Measurements from ENCODE around the gene ACOT7. TPM values are rescaled to one million over a fixed set of nuclear protein-coding genes. Genes with fewer than 3 reads are reported as not detected.

The ACOT7 gene
- total RNA-seq, 2 experiments from 2014 or later = 23.4 to 53.6 TPM

- POLR2A ChIA-PET = interaction anchor here (0.7 kb wide), 2 partner anchors 57 to 143 kb away, joined by 4 to 11 read pairs; no protein-coding TSS in a partner anchor
- no peaks in the 10 kb centered on the region; the same call in 1 of the 2 replicates for H3K36me3 ChIP-seq (ENCODE audit: insufficient read depth, low read length)
- BruUV-seq (replicated peaks) = no TSS peak
- no peak overlapping the region for H3K27ac ChIP-seq (ENCODE audit: low read depth, low read length, poor library complexity, severe bottlenecking)
- H3K4me2 ChIP-seq (ENCODE audit: low read length) = no peak overlapping the region
- no peaks in the 10 kb centered on the region for H3K9me2 ChIP-seq (ENCODE audit: insufficient read depth, low read length)
- no peaks in the 10 kb centered on the region for H3K9me3 ChIP-seq (ENCODE audit: low read length)
- CTCF ChIA-PET (ENCODE audit: unreplicated experiment) = no interaction called here
- no peaks in the 10 kb centered on the region for H3K4me1 ChIP-seq (ENCODE audit: insufficient read depth, low read length, poor library complexity, severe bottlenecking)
- H3K4me3 ChIP-seq (ENCODE audit: low read depth, low read length, poor library complexity, severe bottlenecking) = no peak overlapping the region
- TF ChIP-seq, protein P1, sequence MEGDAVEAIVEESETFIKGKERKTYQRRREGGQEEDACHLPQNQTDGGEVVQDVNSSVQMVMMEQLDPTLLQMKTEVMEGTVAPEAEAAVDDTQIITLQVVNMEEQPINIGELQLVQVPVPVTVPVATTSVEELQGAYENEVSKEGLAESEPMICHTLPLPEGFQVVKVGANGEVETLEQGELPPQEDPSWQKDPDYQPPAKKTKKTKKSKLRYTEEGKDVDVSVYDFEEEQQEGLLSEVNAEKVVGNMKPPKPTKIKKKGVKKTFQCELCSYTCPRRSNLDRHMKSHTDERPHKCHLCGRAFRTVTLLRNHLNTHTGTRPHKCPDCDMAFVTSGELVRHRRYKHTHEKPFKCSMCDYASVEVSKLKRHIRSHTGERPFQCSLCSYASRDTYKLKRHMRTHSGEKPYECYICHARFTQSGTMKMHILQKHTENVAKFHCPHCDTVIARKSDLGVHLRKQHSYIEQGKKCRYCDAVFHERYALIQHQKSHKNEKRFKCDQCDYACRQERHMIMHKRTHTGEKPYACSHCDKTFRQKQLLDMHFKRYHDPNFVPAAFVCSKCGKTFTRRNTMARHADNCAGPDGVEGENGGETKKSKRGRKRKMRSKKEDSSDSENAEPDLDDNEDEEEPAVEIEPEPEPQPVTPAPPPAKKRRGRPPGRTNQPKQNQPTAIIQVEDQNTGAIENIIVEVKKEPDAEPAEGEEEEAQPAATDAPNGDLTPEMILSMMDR (conservative IDR thresholded peaks at IDR 0.05; ENCODE audit: low read length) = no peak
- TF ChIP-seq EZH2phosphoT487 (IDR thresholded peaks at IDR 0.05; ENCODE audit: borderline replicate concordance, low read depth, low read length) = no peak
- H3K79me2 ChIP-seq (ENCODE audit: insufficient read depth, low read depth, low read length) = no peaks in the 10 kb centered on the region
- intact Hi-C loops (cut with micrococcal nuclease; ENCODE audit: unreplicated experiment) = no loop called here
- no peak overlapping the region for H2AFZ ChIP-seq (ENCODE audit: low read length)
- no peak for DNase-seq (ENCODE audit: low spot score)
- H4K20me1 ChIP-seq (ENCODE audit: insufficient read depth, low read length) = no peaks in the 10 kb centered on the region
Observed at GRCh38 chr1:6336776-6337622, 56.6 kb downstream of the ACOT7 start.

DNA sequence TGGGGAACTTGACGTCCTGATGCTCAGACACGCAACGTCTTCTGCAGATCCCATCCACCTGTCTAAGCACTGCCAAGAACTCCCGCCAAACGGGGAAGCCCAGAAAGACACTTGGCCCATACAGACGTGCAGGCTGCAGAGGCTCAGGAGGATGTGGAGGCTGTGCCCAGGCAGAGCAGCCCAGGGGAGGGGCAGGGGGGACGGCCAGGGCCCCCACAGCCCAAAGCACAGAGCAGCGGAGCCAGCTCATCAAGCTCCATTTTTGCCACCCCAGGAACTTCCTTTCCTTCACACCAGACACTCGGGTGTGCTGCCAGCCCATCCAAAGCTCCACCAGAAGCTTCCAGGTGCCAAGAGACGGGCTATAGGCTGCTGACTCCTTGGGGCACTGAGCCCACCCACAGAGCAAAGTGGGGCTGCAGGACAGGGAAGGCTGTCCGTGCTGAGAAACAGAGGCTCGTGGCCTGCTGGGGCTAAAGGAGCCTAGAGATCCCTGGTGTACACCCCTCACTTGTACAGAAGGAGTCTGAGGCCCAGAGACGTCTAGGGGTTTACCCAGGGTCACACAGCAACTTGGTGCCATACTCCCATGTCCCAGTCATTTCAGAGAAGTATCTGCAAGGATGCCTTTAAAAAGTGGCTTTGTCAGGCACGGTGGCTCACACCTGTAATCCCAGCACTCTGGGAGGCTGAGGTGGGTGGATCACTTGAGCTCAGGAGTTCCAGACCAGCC lies 59.1 kb downstream of the ACOT7 start:
- no peaks in the 10 kb centered on the region for H3K9me2 ChIP-seq (ENCODE audit: insufficient read depth, low read length)
- H3K79me2 ChIP-seq (ENCODE audit: insufficient read depth, low read depth, low read length) = no peaks in the 10 kb centered on the region
- DNase-seq (ENCODE audit: low spot score) = no peak
- no peak overlapping the region for H3K4me2 ChIP-seq (ENCODE audit: low read length)
- CTCF ChIA-PET (ENCODE audit: unreplicated experiment) = no interaction called here
- H3K9me3 ChIP-seq (ENCODE audit: low read length) = no peaks in the 10 kb centered on the region
- intact Hi-C loops (cut with micrococcal nuclease; ENCODE audit: unreplicated experiment) = no loop called here
- TF ChIP-seq, protein P1 (conservative IDR thresholded peaks at IDR 0.05; ENCODE audit: low read length) = no peak
- TF ChIP-seq EZH2phosphoT487 (IDR thresholded peaks at IDR 0.05; ENCODE audit: borderline replicate concordance, low read depth, low read length) = no peak
- no TSS peak for BruUV-seq (replicated peaks)
- no peak overlapping the region for H2AFZ ChIP-seq (ENCODE audit: low read length)
- POLR2A ChIA-PET = no interaction called here
- H3K36me3 ChIP-seq (ENCODE audit: insufficient read depth, low read length) = no peaks in the 10 kb centered on the region; the same call in 1 of the 2 replicates
- no peaks in the 10 kb centered on the region for H4K20me1 ChIP-seq (ENCODE audit: insufficient read depth, low read length)
- H3K27ac ChIP-seq (ENCODE audit: low read depth, low read length, poor library complexity, severe bottlenecking) = no peak overlapping the region
- H3K4me1 ChIP-seq (ENCODE audit: insufficient read depth, low read length, poor library complexity, severe bottlenecking) = no peaks in the 10 kb centered on the region
- H3K4me3 ChIP-seq (ENCODE audit: low read depth, low read length, poor library complexity, severe bottlenecking) = no peak overlapping the region

Measured in OCI-LY7 (cell line).